Right renal pelvis (tissue), 4 donors: ENCODE data around the gene SLC7A6. TPM values are rescaled to one million over a fixed set of nuclear protein-coding genes. Genes with fewer than 3 reads are reported as not detected.

Experiments used
- DNase-seq, 4 donors: peaks; one replicate each; pipeline ENCODE4 v3.0.0-alpha.2; 2013; ENCODE audit warnings: low read depth in 4 of 4, low spot score in 3 of 4, missing footprints in 1 of 4
- polyA plus RNA-seq, 4 donors: library from polyadenylated mRNA; unstranded; fragments of 120-200 nt; gene quantifications; one replicate each; pipeline ENCODE4 v1.2.1, GENCODE V29; 2013; ENCODE audit not compliant: insufficient read length in 4 of 4

Gene SLC7A6
- polyA plus RNA-seq, 4 donors, result 12.6 to 16.3 (median 13.4) TPM

- no peak for DNase-seq
Observed at GRCh38 chr16:68338326-68339119, 74.2 kb downstream of the SLC7A6 start.

GRCh38 chr16:68339214-68339613, 74.9 kb downstream of the SLC7A6 start:
- no peak for DNase-seq

GRCh38 chr16:68342620-68343019, 78.3 kb downstream of the SLC7A6 start:
- no peak for DNase-seq

GRCh38 chr16:68343137-68343536, 78.8 kb downstream of the SLC7A6 start:
- no peak for DNase-seq

- DNase-seq, result no peak
Observed at GRCh38 chr16:68344252-68344651, 79.9 kb downstream of the SLC7A6 start.

GRCh38 chr16:68345351-68345810, 81.1 kb downstream of the SLC7A6 start:
- DNase-seq, result no peak

GRCh38 chr16:68345958-68346635, 81.8 kb downstream of the SLC7A6 start:
- DNase-seq, result no peak

- no peak for DNase-seq
Observed at GRCh38 chr16:68346892-68347480, 82.7 kb downstream of the SLC7A6 start.

- no peak for DNase-seq
Observed at GRCh38 chr16:68347605-68348004, 83.3 kb downstream of the SLC7A6 start.

- DNase-seq, result no peak
Observed at GRCh38 chr16:68348639-68349445, 84.5 kb downstream of the SLC7A6 start.

- DNase-seq, result no peak
Observed at GRCh38 chr16:68349838-68350410, 85.6 kb downstream of the SLC7A6 start.

GRCh38 chr16:68350813-68351350, 86.6 kb downstream of the SLC7A6 start:
- DNase-seq, result no peak

Other genes with a start within 250 kb of the SLC7A6 start
- gene DPEP2NB, start 248.6 kb upstream of the SLC7A6 start, polyA plus RNA-seq, result not detected
- gene DDX28, start 241.3 kb upstream of the SLC7A6 start, polyA plus RNA-seq, result 10 to 100 TPM in 3 of 4 donors, 1 to 10 TPM in 1; 9.9 to 12.1 (median 10.9) TPM
- gene DUS2, start 241.2 kb upstream of the SLC7A6 start, polyA plus RNA-seq, result 10 to 100 TPM; 13.2 to 17.2 (median 15.1) TPM
- 10 to 100 TPM; 32.2 to 39.0 (median 35.9) TPM for gene NFATC3, start 179.2 kb upstream of the SLC7A6 start, polyA plus RNA-seq
- gene ESRP2, start 28.4 kb upstream of the SLC7A6 start, polyA plus RNA-seq, result 10 to 100 TPM; 26.3 to 36.3 (median 27.1) TPM
- gene PLA2G15, start 19.2 kb upstream of the SLC7A6 start, polyA plus RNA-seq, result 10 to 100 TPM; 20.8 to 24.1 (median 23.0) TPM
- 10 to 100 TPM; 19.7 to 22.4 (median 21.3) TPM for gene SLC7A6OS, start 46.4 kb downstream of the SLC7A6 start, polyA plus RNA-seq
- gene PRMT7, start 46.5 kb downstream of the SLC7A6 start, polyA plus RNA-seq, result 10 to 100 TPM; 43.2 to 58.9 (median 51.4) TPM
- gene SMPD3, start 184.0 kb downstream of the SLC7A6 start, polyA plus RNA-seq, result 1 to 10 TPM; 1.1 to 1.5 (median 1.2) TPM